ENCODE data around the gene ABCC1.

Gene ABCC1

DNA sequence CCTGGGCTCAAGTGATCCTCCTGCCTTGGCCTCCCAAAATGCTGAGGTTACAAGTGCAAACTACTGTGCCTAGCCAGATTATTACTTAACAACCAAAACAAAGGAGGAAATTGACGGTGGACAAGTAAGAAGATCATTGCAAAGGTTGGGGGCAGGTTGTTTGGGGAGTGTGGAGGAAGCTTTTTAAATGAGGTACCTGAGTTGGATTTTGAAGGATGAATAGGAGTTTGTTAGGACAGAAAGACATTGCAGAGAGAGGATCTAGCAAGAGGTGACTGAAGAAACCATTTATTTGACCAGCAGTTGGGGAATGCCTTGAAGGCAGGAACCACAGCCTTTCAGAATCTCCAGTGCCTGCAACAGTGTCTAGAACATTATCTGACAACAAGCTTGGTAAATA is 51.3 kb downstream of the ABCC1 start:
- DNase-seq: no peak

- DNase-seq: no peak
Measured at GRCh38 chr16:16001596-16002255, 52.3 kb downstream of the ABCC1 start.

GRCh38 chr16:16003719-16004313 is 54.4 kb downstream of the ABCC1 start:
- DNase-seq: no peak

DNA sequence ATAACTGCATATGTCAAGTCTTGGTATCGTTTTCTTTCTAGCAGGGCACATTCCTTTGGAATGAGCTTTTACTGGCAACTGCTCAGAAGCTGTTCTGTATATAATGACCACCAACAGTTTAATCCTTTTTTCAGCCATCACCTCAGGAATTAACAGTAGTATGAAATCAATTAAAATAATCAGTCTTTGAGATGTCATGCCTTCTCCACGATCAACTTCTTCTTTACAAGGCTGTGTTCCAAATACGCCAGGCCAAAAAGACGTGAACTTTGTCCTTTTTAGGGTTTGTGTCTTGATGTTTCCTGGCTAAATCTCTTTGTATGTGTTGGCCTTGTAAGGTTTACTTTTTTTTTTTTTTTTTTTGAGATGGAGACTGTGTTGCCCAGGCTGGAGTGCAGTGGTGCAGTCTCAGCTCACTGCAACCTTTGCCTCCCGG is 54.9 kb downstream of the ABCC1 start:
- DNase-seq: no peak

DNA sequence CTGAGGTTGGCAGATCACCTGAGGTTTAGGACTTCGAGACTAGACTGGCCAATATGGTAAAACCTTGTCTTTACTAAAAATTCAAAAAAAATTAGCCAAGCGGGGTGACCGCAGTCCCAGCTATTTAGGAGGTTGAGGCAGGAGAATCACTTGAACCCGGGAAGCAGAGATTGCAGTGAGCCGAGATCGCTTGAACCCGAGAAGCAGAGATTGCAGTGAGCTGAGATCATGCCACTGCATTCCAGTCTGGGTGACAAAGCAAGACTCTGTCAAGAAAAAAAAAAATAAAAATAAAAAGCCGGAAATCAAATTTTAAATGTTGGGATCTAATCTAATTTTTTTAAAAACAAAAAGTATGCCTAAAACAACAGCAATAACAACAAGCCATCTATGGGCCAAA is 56.3 kb downstream of the ABCC1 start:
- DNase-seq: no peak

- no peak for DNase-seq
Measured at GRCh38 chr16:16006650-16007049, 57.2 kb downstream of the ABCC1 start.

- DNase-seq: no peak
Measured at GRCh38 chr16:16007743-16008111, 58.3 kb downstream of the ABCC1 start.

DNA sequence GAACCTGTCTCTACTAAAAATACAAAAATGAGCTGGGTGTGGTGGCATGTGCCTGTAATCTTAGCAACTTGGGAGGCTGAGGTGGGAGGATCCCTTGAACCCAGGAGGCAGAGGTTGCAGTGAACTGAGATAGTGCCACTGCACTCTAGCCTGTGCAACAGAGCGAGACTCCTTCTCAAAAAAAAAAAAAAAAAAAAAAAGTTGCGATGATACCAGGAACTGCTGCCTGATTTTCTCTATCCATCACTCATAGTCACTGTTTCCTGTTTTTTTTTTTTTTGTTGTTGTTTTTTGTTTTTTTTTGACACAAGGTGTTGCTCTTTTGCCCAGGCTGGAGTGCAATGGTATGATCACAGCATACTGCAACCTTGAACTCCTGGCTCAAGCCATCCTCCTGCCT is 59.2 kb downstream of the ABCC1 start:
- DNase-seq: no peak

- DNase-seq: no peak
Measured at GRCh38 chr16:16009401-16009800, 60.0 kb downstream of the ABCC1 start.

DNA sequence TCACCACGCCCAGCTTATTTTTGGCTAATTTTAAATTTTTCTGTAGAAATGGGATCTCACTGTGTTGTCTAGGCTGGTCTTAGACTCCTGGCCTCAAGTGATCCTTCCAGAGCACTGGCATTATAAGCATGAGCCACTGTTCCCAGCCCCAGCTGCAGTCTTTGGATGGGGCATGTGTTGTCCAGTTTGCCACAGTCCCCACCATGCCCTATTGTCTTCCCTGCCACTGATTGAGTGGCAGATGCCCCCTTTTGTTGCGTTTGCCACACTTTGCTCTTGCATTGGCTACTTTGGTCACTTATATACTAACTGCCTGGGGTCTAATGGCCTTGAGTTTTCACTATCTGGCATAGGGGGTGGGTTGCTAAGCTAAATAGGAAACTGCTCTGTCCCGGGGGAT is 60.8 kb downstream of the ABCC1 start:
- DNase-seq: no peak

DNA sequence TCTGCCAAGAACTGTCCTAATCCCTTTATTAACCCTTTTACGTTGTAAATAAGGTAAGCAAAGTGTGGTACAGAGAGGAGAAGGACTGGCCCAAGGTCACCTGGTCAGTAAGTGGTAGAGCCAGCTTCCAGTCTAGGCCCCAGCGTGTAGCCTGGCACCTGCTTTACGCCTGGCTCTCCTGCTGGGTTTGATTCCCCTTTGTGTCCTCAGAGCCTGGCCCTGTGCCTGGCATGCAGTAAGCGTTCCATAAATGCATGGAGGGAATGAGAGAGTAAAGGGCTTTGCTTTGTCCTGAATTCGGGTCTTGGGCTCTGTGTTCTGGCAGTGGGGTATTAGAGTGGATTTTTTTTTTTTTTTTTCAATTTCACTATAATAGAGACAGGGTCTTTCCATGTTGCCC is 62.7 kb downstream of the ABCC1 start:
- no peak for DNase-seq

DNA sequence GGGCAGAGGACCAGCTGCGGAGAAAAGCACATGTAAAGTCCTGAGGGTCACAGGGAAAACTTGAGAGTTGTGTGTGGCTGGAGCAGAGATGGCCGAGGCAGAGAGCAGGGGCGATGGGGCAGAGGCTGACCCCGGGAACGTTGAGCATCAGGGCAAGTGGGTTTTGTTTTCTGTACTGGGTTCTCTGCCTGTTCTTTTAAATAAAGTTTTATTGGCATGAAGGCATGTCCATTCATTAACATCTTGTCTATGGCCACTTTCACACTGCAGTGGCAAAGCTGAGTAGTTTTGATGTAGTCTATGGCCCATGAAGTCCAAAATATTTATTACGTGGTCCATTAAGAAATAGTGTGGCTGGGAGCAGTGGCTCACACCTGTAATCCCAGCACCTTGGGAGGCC is 64.4 kb downstream of the ABCC1 start:
- no peak for DNase-seq

- DNase-seq: peak; percentile 49
Measured at GRCh38 chr16:16014329-16015224, 65.2 kb downstream of the ABCC1 start.

- no peak for DNase-seq
Measured at GRCh38 chr16:16015849-16016248, 66.4 kb downstream of the ABCC1 start.

DNA sequence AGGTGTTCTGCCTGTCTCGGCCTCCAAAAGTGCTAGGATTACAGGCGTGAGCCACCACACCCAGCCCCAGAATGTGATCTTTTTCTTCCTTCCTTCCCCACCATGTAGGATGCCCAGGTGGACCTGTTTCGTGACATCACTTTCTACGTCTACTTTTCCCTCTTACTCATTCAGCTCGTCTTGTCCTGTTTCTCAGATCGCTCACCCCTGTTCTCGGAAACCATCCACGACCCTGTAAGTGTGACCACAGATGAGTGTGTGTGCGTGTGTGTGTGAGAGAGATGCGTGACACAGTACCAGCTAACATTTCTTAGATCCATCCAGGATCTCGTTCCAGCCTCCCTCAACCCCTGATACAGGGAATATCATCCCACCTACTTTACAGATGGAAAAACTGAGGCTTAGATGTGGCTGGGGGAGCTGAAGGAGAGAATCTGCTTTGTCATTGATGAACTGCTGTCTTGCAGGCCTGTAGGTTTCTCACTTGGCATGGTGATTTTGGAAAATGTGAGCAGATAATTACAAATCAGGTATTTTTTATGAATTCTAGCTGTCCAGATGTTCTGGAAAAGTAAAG is 67.1 kb downstream of the ABCC1 start:
- DNase-seq: no peak

GRCh38 chr16:16017812-16018211 is 68.4 kb downstream of the ABCC1 start:
- DNase-seq: no peak

DNA sequence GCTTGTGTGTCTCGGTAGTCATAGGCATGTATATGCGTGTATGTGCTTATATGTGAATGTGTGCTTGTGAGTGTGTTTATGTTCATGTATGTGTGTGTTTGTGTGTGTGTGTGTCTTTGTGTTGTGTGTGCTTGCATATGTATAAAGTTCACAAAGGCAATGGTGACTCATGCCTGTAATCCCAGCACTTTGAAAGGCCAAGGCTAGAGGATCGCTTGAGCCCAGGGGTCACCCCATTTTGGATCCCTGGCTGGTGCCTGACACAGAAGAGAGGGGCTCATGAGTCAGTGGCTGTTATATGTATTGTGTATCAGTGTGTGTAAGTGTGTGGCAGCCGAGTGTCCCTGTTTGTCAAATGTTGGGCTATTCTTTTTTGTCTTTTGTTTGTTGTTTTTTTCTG is 69.3 kb downstream of the ABCC1 start:
- DNase-seq: no peak

- no peak for DNase-seq
Measured at GRCh38 chr16:16019488-16019887, 70.1 kb downstream of the ABCC1 start.

DNA sequence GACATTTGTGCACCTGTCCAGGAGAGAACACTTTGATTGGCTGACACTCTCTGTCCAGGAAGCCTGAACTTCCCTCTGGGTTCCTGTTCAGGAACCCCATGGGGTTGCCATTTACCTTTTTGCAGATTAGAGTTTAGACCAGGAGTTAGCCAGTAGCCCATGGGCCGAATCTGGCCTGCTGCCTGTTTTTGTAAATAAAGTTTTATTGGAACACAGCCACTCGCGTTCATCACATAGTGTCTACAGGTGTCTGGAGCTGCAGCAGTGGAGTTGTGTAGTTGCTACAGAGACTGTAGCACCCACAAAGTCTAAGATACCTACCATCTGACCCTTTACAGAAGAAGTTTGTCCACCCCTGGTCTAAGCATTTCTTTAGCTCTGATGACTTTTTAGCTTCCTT is 70.9 kb downstream of the ABCC1 start:
- no peak for DNase-seq

GRCh38 chr16:16021020-16021419 is 71.6 kb downstream of the ABCC1 start:
- no peak for DNase-seq

GRCh38 chr16:16021646-16021987 is 72.2 kb downstream of the ABCC1 start:
- DNase-seq: no peak

GRCh38 chr16:16021988-16022682 is 72.7 kb downstream of the ABCC1 start:
- no peak for DNase-seq

DNA sequence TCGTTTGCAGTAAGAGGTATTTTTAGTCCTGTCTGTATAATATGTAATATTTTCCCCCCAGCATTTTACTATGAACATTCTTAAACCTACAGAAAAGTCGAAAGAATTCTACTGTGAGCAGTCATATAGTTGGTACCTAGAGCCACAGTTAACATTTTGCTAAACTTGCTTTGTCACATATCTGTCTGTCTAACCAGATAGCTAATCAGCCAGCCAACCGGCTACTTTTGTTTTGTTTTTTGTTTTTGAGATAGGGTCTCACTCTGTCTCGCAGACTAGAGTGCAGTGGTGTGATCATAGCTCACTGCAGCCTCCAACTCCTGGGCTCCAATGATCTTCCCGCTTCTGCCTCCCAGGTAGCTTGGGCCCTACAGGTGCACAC is 73.3 kb downstream of the ABCC1 start:
- DNase-seq: no peak

Data from NCI-H2107 (cell line).